GM23338 (cell line): ENCODE data around the gene VGLL4. TPM values are rescaled to one million over a fixed set of nuclear protein-coding genes. Genes with fewer than 3 reads are reported as not detected.

Source experiments
- ATAC-seq: fragments of 200-7000 bp; cut with Tn5 transposase; 3 replicates; pipeline ENCODE4 v1.9.1; 2020
- DNase-seq: peaks from one replicate; pipeline ENCODE4 v3.0.0-alpha.2; 2015; ENCODE audit warnings: low spot score
- H2AFZ ChIP-seq: fragments of 200-600 bp; sonication (generic); 2 replicates; pipeline ENCODE4 v1.8.0; 2016; ENCODE audit warnings: antibody characterized with exemption, mild to moderate bottlenecking, moderate library complexity
- H3F3A ChIP-seq: fragments of 200-600 bp; sonication (generic); replicated peaks from 2 replicates; pipeline ENCODE4 v1.8.0; 2017; ENCODE audit warnings: antibody characterized with exemption, mixed run types, low read depth
- H3K27ac ChIP-seq: fragments of 200-600 bp; sonication (generic); 2 replicates; pipeline ENCODE4 v1.6.1; 2016; ENCODE audit warnings: low read depth
- H3K27me3 ChIP-seq: fragments of 200-600 bp; sonication (generic); 2 replicates; pipeline ENCODE4 v1.8.0; 2016; ENCODE audit warnings: mild to moderate bottlenecking, mixed run types, moderate library complexity; ENCODE audit not compliant: insufficient read depth
- H3K36me3 ChIP-seq: fragments of 200-600 bp; sonication (generic); 2 replicates; pipeline ENCODE4 v1.8.0; 2016; ENCODE audit warnings: mild to moderate bottlenecking; ENCODE audit not compliant: insufficient read depth
- H3K4me1 ChIP-seq: fragments of 200-600 bp; sonication (generic); 2 replicates; pipeline ENCODE4 v1.8.0; 2016; ENCODE audit warnings: mild to moderate bottlenecking, moderate library complexity; ENCODE audit not compliant: insufficient read depth
- H3K4me2 ChIP-seq: fragments of 200-600 bp; sonication (generic); 2 replicates; pipeline ENCODE4 v1.7.1; 2017; ENCODE audit warnings: mixed run types
- H3K4me3 ChIP-seq: fragments of 200-600 bp; sonication (generic); 2 replicates; pipeline ENCODE4 v1.6.1; 2016; ENCODE audit warnings: mixed run types
- H3K79me2 ChIP-seq: fragments of 200-600 bp; sonication (generic); replicated peaks from 2 replicates; pipeline ENCODE4 v1.8.0; 2017; ENCODE audit warnings: mild to moderate bottlenecking; ENCODE audit not compliant: insufficient read depth
- H3K9me2 ChIP-seq: fragments of 200-600 bp; sonication (generic); 2 replicates; pipeline ENCODE4 v1.8.0; 2017; ENCODE audit not compliant: insufficient read depth
- H4K20me1 ChIP-seq: fragments of 200-600 bp; sonication (generic); replicated peaks from 2 replicates; pipeline ENCODE4 v1.8.0; 2017; ENCODE audit warnings: mild to moderate bottlenecking; ENCODE audit not compliant: insufficient read depth
- H3K27ac Mint-ChIP-seq: 2 replicates; pipeline ENCODE4 v1.8.0; 2020; ENCODE audit warnings: inconsistent platforms, mild to moderate bottlenecking, moderate library complexity, mixed read lengths
- H3K27me3 Mint-ChIP-seq: 3 replicates; pipeline ENCODE4 v1.8.0; 2022; ENCODE audit warnings: low read depth, mild to moderate bottlenecking, moderate library complexity, mixed read lengths, inconsistent platforms; ENCODE audit not compliant: insufficient read depth, poor library complexity
- H3K36me3 Mint-ChIP-seq: 3 replicates; pipeline ENCODE4 v1.8.0; 2021; ENCODE audit warnings: low read depth, mild to moderate bottlenecking, inconsistent platforms, moderate library complexity, mixed read lengths
- H3K4me1 Mint-ChIP-seq: 3 replicates; pipeline ENCODE4 v1.8.0; 2020; ENCODE audit warnings: mild to moderate bottlenecking, inconsistent platforms, mixed read lengths
- H3K4me3 Mint-ChIP-seq: 3 replicates; pipeline ENCODE4 v1.8.0; 2021; ENCODE audit warnings: moderate library complexity, mild to moderate bottlenecking, inconsistent platforms, mixed read lengths
- H3K9me3 Mint-ChIP-seq: 3 replicates; pipeline ENCODE4 v1.8.0; 2020; ENCODE audit warnings: moderate library complexity, mild to moderate bottlenecking, inconsistent platforms, mixed read lengths
- CREB1 ChIP-seq: fragments of 250-450 bp; sonication (Bioruptor Pico); IDR thresholded peaks from 2 replicates; pipeline ENCODE4 v1.5.0; 2020; ENCODE audit warnings: low read depth, mild to moderate bottlenecking, moderate library complexity
- EZH2 ChIP-seq: fragments of 200-600 bp; sonication (generic); IDR thresholded peaks from one replicate; pipeline ENCODE4 v1.8.0; 2017; ENCODE audit warnings: antibody characterized with exemption, mild to moderate bottlenecking, low read depth; ENCODE audit not compliant: unreplicated experiment
- EZH2phosphoT487 ChIP-seq: fragments of 200-600 bp; sonication (generic); IDR thresholded peaks from one replicate; pipeline ENCODE4 v1.8.1; 2018; ENCODE audit warnings: antibody characterized with exemption; ENCODE audit not compliant: unreplicated experiment
- JUNB ChIP-seq: IDR thresholded peaks from one replicate; pipeline ENCODE4 v1.6.1; 2016; ENCODE audit warnings: antibody characterized with exemption; ENCODE audit not compliant: unreplicated experiment
- NANOG ChIP-seq: IDR thresholded peaks from 2 replicates; pipeline ENCODE4 v1.6.1; 2016; ENCODE audit warnings: antibody characterized with exemption, borderline replicate concordance
- POLR2AphosphoS5 ChIP-seq: IDR thresholded peaks from 2 replicates; pipeline ENCODE4 v1.6.1; 2016; ENCODE audit warnings: antibody characterized with exemption, low read depth
- STAT1 ChIP-seq: IDR thresholded peaks from one replicate; pipeline ENCODE4 v1.6.1; 2016; ENCODE audit warnings: antibody characterized with exemption; ENCODE audit not compliant: unreplicated experiment
- ZNF114 ChIP-seq: fragments of 250-450 bp; sonication (Bioruptor Pico); IDR thresholded peaks from 2 replicates; pipeline ENCODE4 v1.5.0; 2020; ENCODE audit warnings: mild to moderate bottlenecking, moderate library complexity
- ZNF331 ChIP-seq: fragments of 250-450 bp; sonication (Bioruptor Pico); IDR thresholded peaks from 2 replicates; pipeline ENCODE4 v1.5.0; 2020; ENCODE audit warnings: low read depth, mild to moderate bottlenecking, moderate library complexity
- polyA plus RNA-seq: library from polyadenylated mRNA; unstranded; fragments of >200 nt; fragmentation: Nextera tagmentation; extraction: Ambion mirVana; gene quantifications from 2 replicates; pipeline ENCODE4 v1.2.1, GENCODE V29; 2016
- total RNA-seq: library from RNA; depleted of rRNA; stranded (reverse); fragments of >200 nt; shearing (Covaris generic); gene quantifications from 2 replicates; pipeline ENCODE4 v1.2.3, GENCODE V29; 2014
- TF ChIP-seq, protein P1 (sequence below): IDR thresholded peaks from 2 replicates; pipeline ENCODE4 v1.6.1; 2016; ENCODE audit warnings: antibody characterized with exemption
- TF ChIP-seq, protein P2 (sequence below), 2 experiments: fragments of 200-600 bp in 1 of 2; sonication (generic) in 1 of 2; conservative IDR thresholded peaks; 2 replicates each; pipeline versions ENCODE4 v1.5.1 to v1.6.1; 2016 to 2017; ENCODE audit warnings: antibody characterized with exemption in 2 of 2, low read depth in 2 of 2, mild to moderate bottlenecking in 2 of 2, moderate library complexity in 1 of 2

Gene VGLL4
- total and polyA plus RNA-seq, 2 experiments from 2014 or later, result 20.8 to 45.9 TPM

DNA sequence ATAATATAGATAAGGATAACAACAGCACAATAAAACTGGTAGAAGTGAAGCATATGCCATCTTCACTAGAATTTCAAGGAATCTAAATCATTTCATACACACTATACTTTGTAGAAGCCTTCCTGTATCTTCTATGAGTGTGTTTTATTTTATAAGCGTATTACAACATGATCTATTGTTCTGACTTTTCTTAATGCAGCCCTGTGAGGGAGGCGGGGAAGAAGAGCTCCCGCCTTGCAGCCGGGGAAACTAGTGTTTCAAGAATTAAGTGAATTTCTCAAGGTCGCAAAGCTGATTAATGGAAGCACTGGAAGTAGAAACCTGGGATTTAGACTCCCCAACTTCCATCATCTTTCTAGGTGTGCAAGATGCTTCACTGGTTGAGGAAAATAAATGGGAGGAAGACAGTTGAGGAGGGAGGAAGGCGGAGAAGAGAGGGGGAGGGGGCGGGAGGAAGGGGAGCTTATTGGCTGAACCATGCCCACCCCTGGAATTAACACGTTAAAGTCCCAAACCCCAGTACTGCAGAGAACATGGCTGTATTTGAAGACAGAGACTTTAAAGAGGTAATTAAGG, 32.9 kb downstream of the VGLL4 start:
- Mint-ChIP-seq H3K4me3 (no peak overlapping the region; the same call in 2 of the 3 replicates), H3K27ac (peak overlapping the region; percentile 9), H3K4me1 (peaks cover 78% of the 10 kb centered on the region), H3K9me3 (no peaks in the 10 kb centered on the region), H3K27me3 (peaks cover 4% of the 10 kb centered on the region), H3K36me3 (peaks cover 10% of the 10 kb centered on the region)
- DNase-seq (no peak), ATAC-seq (peak; percentile 10; the same call in 2 of the 3 replicates)
- peaks cover 54% of the 10 kb centered on the region for H3K4me1 ChIP-seq
- H3K27ac ChIP-seq, result no peak overlapping the region
- H3K4me3 ChIP-seq, result no peak overlapping the region
- peak overlapping the region; percentile 51; the same call in 1 of the 2 replicates for H3K4me2 ChIP-seq
- H3F3A ChIP-seq, result no peaks in the 10 kb centered on the region
- peaks cover 42% of the 10 kb centered on the region for H4K20me1 ChIP-seq
- H3K36me3 ChIP-seq, result no peaks in the 10 kb centered on the region
- H3K79me2 ChIP-seq, result peaks cover 100% of the 10 kb centered on the region
- no peaks in the 10 kb centered on the region for H3K27me3 ChIP-seq
- no peak overlapping the region for H2AFZ ChIP-seq
- TF ChIP-seq EZH2 (no peak), POLR2AphosphoS5 (no peak)
- TF ChIP-seq, protein P1, sequence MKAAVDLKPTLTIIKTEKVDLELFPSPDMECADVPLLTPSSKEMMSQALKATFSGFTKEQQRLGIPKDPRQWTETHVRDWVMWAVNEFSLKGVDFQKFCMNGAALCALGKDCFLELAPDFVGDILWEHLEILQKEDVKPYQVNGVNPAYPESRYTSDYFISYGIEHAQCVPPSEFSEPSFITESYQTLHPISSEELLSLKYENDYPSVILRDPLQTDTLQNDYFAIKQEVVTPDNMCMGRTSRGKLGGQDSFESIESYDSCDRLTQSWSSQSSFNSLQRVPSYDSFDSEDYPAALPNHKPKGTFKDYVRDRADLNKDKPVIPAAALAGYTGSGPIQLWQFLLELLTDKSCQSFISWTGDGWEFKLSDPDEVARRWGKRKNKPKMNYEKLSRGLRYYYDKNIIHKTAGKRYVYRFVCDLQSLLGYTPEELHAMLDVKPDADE, result no peak
- TF ChIP-seq, protein P2, sequence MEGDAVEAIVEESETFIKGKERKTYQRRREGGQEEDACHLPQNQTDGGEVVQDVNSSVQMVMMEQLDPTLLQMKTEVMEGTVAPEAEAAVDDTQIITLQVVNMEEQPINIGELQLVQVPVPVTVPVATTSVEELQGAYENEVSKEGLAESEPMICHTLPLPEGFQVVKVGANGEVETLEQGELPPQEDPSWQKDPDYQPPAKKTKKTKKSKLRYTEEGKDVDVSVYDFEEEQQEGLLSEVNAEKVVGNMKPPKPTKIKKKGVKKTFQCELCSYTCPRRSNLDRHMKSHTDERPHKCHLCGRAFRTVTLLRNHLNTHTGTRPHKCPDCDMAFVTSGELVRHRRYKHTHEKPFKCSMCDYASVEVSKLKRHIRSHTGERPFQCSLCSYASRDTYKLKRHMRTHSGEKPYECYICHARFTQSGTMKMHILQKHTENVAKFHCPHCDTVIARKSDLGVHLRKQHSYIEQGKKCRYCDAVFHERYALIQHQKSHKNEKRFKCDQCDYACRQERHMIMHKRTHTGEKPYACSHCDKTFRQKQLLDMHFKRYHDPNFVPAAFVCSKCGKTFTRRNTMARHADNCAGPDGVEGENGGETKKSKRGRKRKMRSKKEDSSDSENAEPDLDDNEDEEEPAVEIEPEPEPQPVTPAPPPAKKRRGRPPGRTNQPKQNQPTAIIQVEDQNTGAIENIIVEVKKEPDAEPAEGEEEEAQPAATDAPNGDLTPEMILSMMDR (conservative IDR thresholded peaks at IDR 0.05; ENCODE audit: low read depth in 2 of 2), result no peak
- H3K9me2 ChIP-seq, result no peaks in the 10 kb centered on the region

DNA sequence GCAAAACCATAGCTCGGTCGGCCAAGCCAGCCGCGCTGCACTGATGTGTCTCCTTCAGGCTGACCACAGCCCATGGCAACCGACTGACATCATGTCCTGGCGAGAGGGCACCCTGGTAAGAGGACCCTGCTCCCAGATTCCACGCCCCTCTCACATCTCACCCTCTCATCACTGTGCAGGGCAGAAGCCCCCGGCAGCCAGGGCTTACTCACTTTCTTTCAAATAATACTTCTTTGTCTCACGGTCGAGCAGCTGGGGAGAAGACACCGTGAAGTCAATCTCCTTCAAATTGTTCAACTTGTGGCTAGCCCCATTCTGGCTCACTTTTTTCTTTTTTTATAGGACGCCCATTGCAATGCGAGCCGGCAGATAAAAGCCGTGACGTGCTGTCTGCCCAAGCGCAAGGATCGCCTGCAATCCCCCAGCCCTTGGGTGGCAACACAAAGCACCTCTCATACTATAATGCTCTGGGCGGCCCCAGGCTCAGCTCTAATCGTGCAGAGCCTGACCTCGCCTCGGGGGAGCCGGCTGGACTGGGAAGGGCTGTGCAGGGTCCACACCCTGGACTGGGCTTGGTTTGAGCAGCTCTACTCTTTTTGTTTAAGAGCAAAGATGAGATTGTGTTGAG, 33.6 kb downstream of the VGLL4 start:
- no peak overlapping the region for H3K4me3 Mint-ChIP-seq
- Histone ChIP-seq H3K4me3 (no peak overlapping the region), H3K4me2 (peak overlapping the region; percentile 51; the same call in 1 of the 2 replicates), H3K79me2 (peaks cover 100% of the 10 kb centered on the region), H4K20me1 (peaks cover 45% of the 10 kb centered on the region), H3K27ac (no peak overlapping the region), H2AFZ (no peak overlapping the region), H3F3A (no peaks in the 10 kb centered on the region), H3K9me2 (no peaks in the 10 kb centered on the region), H3K36me3 (no peaks in the 10 kb centered on the region), H3K27me3 (no peaks in the 10 kb centered on the region), H3K4me1 (peaks cover 54% of the 10 kb centered on the region)
- H3K36me3 Mint-ChIP-seq, result peaks cover 10% of the 10 kb centered on the region
- peak overlapping the region; percentile 81 for H3K27ac Mint-ChIP-seq
- TF ChIP-seq, protein P2 (conservative IDR thresholded peaks at IDR 0.05; ENCODE audit: low read depth in 2 of 2), result no peak
- TF ChIP-seq STAT1, result no peak
- TF ChIP-seq JUNB, result no peak
- TF ChIP-seq NANOG, result no peak
- TF ChIP-seq, protein P1, result no peak
- no peak for TF ChIP-seq ZNF331
- TF ChIP-seq EZH2phosphoT487, result no peak
- TF ChIP-seq EZH2, result no peak
- TF ChIP-seq CREB1 (CRISPR knock-in tag), result no peak
- no peak for TF ChIP-seq ZNF114 (CRISPR knock-in tag)
- H3K9me3 Mint-ChIP-seq, result no peaks in the 10 kb centered on the region
- peak; percentile 67 for ATAC-seq
- peaks cover 4% of the 10 kb centered on the region for H3K27me3 Mint-ChIP-seq
- DNase-seq, result no peak
- H3K4me1 Mint-ChIP-seq, result peaks cover 79% of the 10 kb centered on the region
